Ectodermal cell (in vitro differentiated cells): ENCODE results near the gene USP50.
"Not testable (repeated sequence)": the region's sequence is repeated elsewhere in the genome, so short reads cannot be mapped to it uniquely, and the experiment has no call there.

Experiments
- H3K27ac ChIP-seq: 2 replicates; pipeline ENCODE4 v1.7.0; 2013; ENCODE audit warnings: mild to moderate bottlenecking, low read depth, low read length; ENCODE audit not compliant: insufficient read depth, poor library complexity, severe bottlenecking
- H3K27me3 ChIP-seq: 2 replicates; pipeline ENCODE4 v1.7.0; 2013; ENCODE audit warnings: mild to moderate bottlenecking, low read length; ENCODE audit not compliant: insufficient read depth, control insufficient read depth, poor library complexity, severe bottlenecking
- H3K36me3 ChIP-seq: one replicate; pipeline ENCODE4 v1.7.0; 2013; ENCODE audit warnings: low read length; ENCODE audit not compliant: control insufficient read depth, insufficient read depth
- H3K4me1 ChIP-seq: one replicate; pipeline ENCODE4 v1.7.0; 2013; ENCODE audit warnings: low read length; ENCODE audit not compliant: control insufficient read depth, insufficient read depth
- H3K4me3 ChIP-seq: 2 replicates; pipeline ENCODE4 v1.7.0; 2013; ENCODE audit warnings: low read depth, low read length, control low read depth; ENCODE audit not compliant: insufficient read depth
- H3K9me3 ChIP-seq: 2 replicates; pipeline ENCODE4 v1.7.0; 2013; ENCODE audit warnings: mild to moderate bottlenecking, low read length, moderate library complexity; ENCODE audit not compliant: control insufficient read depth
- WGBS, 2 experiments: methylation state at CpG; one replicate each; pipeline ENCODE4 v1.1.7; 2013; ENCODE audit warnings: missing lambda C conversion rate in 2 of 2; 5-methylcytosine and 5-hydroxymethylcytosine counted together

Gene USP50

GRCh38 chr15:50513001-50513400, 33.5 kb downstream of the USP50 start:
- Histone ChIP-seq H3K27me3 (no peaks in the 10 kb centered on the region), H3K4me1 (no peaks in the 10 kb centered on the region), H3K27ac (no peak overlapping the region), H3K36me3 (no peaks in the 10 kb centered on the region), H3K9me3 (no peaks in the 10 kb centered on the region), H3K4me3 (no peak overlapping the region)

GRCh38 chr15:50506121-50506520, 40.3 kb downstream of the USP50 start:
- no peak overlapping the region for H3K4me3 ChIP-seq
- 53 to 57% methylated on average over 8 of the region's 8 CpGs for WGBS, 2 experiments

DNA sequence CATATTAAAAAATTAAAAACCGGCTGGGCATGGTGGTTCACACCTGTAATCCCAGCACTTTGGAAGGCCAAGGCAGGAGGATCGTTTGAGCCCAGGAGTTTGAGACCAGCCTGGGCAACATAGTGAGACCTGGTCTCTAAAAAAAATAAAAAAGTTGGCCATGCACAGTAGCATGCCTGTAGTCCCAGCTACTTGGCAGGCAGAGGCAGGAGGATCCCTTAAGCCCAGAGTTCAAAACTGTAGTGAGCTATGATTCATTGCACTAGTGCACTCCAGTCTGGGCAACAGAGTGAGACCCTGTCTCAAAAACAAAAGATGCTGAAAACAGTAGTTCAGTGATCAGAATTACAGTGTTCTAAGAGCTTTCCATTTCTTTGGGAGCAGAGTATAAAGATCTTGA, 40.8 kb downstream of the USP50 start:
- not testable (repeated sequence) for H3K27me3 ChIP-seq, H3K36me3 ChIP-seq, H3K4me1 ChIP-seq, H3K4me3 ChIP-seq, H3K27ac ChIP-seq, H3K9me3 ChIP-seq
- WGBS, 2 experiments: 89 to 91% methylated on average over 2 of the region's 2 CpGs

More at GRCh38 chr15:50506121-50506520, 40.3 kb downstream of the USP50 start:
- Histone ChIP-seq H3K27ac (no peak overlapping the region), H3K36me3 (no peaks in the 10 kb centered on the region), H3K4me1 (peaks cover 8% of the 10 kb centered on the region), H3K9me3 (no peaks in the 10 kb centered on the region), H3K27me3 (no peaks in the 10 kb centered on the region)

- Histone ChIP-seq H3K36me3 (peaks cover 10% of the 10 kb centered on the region), H3K9me3 (no peaks in the 10 kb centered on the region), H3K4me1 (peaks cover 8% of the 10 kb centered on the region), H3K27me3 (no peaks in the 10 kb centered on the region), H3K27ac (no peak overlapping the region), H3K4me3 (no peak overlapping the region)
- 88 to 93% methylated on average over 7 of the region's 7 CpGs for WGBS, 2 experiments
These were observed 43.3 kb downstream of the USP50 start for GRCh38 chr15:50503144-50503543.

DNA sequence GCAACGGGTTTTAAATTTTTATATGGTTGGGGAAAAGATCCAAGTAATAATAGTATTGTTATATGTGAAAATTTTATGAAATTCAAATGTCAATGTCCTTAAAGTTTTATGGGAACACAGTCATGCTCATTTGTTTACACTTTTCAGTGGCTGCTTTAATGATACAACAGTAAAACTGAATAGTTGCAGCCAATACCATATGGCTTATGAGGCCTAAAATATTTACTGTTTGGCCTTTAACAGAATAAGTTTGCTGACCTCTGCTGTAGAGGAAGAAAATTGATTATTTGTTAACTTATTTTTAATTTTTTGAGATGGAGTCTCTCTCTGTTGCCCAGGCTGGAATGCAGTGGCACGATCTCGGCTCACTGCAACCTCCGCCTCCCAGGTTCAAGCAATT, 44.7 kb downstream of the USP50 start:
- Histone ChIP-seq H3K9me3 (no peaks in the 10 kb centered on the region), H3K27ac (no peak overlapping the region), H3K4me1 (peaks cover 8% of the 10 kb centered on the region), H3K27me3 (no peaks in the 10 kb centered on the region), H3K4me3 (no peak overlapping the region), H3K36me3 (peaks cover 12% of the 10 kb centered on the region)
- 96 to 97% methylated on average over 4 of the region's 4 CpGs for WGBS, 2 experiments

DNA sequence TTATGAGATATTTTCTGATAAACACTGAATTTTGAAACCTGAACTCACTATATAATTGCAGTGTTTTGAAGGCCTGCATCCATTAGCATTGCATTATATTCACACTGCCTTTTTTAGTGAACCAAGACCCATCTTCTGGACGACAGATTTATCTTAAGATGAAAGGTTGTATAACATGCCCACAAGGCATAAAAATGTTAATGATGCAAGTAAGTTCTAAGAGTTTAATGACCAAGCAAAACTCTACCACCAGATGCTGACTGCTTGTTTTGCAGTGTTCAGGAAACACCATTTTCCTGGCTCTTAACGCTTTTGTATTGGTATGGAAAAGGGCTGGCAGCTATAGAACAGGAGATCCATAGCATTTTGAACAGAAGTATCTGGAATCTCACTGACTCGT, 46.1 kb downstream of the USP50 start:
- no peaks in the 10 kb centered on the region for H3K9me3 ChIP-seq
- no peak overlapping the region for H3K27ac ChIP-seq
- no peaks in the 10 kb centered on the region for H3K4me1 ChIP-seq
- peaks cover 20% of the 10 kb centered on the region for H3K36me3 ChIP-seq
- no peaks in the 10 kb centered on the region for H3K27me3 ChIP-seq
- H3K4me3 ChIP-seq: no peak overlapping the region
- 92 to 93% methylated on average over 3 of the region's 3 CpGs for WGBS, 2 experiments

GRCh38 chr15:50496692-50497091, 49.8 kb downstream of the USP50 start:
- Histone ChIP-seq H3K4me3 (no peak overlapping the region), H3K36me3 (peaks cover 38% of the 10 kb centered on the region), H3K27ac (no peak overlapping the region), H3K9me3 (no peaks in the 10 kb centered on the region), H3K4me1 (no peaks in the 10 kb centered on the region), H3K27me3 (no peaks in the 10 kb centered on the region)
- 78 to 91% methylated on average over 2 of the region's 2 CpGs for WGBS, 2 experiments

DNA sequence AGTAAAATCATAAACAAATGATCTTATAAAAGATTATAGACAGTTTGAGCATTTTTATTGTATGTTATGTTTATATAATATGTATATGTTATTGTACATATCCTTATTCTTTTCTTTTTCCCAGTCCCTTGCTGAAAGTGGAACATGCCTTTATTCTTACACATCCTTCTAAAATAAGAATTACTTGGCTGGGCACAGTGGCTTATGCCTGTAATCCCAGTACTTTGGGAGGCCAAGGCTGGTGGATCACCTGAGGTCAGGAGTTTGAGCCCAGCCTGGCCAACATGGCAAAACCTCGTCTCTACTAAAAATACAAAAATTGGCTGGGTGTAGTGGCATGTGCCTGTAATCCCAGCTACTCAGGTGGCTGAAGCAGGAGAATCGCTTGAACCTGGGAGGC, 51.9 kb downstream of the USP50 start:
- not testable (repeated sequence) for H3K27me3 ChIP-seq, H3K27ac ChIP-seq, H3K9me3 ChIP-seq, H3K4me1 ChIP-seq, H3K4me3 ChIP-seq
- WGBS, 2 experiments: 93 to 100% methylated on average over 2 of the region's 2 CpGs
- peaks cover 47% of the 10 kb centered on the region for H3K36me3 ChIP-seq

DNA sequence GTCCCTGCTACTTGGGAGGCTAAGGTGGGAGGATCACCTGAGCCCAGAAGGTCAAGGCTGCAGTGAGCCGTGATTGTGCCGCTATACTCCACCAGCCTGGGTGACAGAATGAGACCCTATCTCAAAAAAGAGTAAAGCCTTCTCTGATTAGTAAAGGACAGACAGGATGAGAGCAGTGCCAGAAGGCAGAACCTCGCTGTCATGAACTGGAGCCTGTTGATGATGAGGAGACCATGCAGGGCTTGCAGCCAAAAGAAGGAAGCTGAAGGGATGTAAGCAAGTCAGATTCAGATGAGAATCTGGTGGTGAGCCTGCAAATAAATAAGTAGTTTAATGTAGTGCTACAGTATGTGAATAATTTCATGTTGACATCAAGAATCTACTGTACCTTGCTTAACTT, 52.8 kb downstream of the USP50 start:
- Histone ChIP-seq H3K9me3 (no peaks in the 10 kb centered on the region), H3K27me3 (no peaks in the 10 kb centered on the region), H3K4me1 (no peaks in the 10 kb centered on the region), H3K27ac (no peak overlapping the region), H3K4me3 (no peak overlapping the region), H3K36me3 (peaks cover 41% of the 10 kb centered on the region)
- 94 to 95% methylated on average over 3 of the region's 3 CpGs for WGBS, 2 experiments

DNA sequence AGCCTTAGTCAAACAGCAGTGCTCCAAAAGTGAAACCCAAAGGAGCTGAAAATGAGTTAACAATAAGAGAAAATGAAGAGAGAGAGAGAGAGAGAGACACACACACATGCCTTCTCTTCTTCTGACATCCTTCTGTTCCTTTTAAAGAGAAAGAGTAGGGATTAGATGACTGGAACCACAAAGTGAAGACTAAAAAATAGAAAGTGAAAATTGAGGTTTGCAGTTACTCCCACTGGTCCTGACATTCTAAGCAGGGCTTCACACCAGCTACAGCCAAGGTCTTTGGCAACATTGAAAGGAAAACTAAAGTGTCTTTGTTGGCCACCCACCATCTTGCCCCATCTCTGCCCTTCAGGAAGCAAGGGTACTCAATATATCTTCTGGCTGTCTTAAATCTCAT, 59.2 kb downstream of the USP50 start:
- H3K27me3 ChIP-seq: no peaks in the 10 kb centered on the region
- H3K4me1 ChIP-seq: no peaks in the 10 kb centered on the region
- no peaks in the 10 kb centered on the region for H3K9me3 ChIP-seq
- H3K4me3 ChIP-seq: no peak overlapping the region
- no peak overlapping the region for H3K27ac ChIP-seq
- peaks cover 10% of the 10 kb centered on the region for H3K36me3 ChIP-seq

DNA sequence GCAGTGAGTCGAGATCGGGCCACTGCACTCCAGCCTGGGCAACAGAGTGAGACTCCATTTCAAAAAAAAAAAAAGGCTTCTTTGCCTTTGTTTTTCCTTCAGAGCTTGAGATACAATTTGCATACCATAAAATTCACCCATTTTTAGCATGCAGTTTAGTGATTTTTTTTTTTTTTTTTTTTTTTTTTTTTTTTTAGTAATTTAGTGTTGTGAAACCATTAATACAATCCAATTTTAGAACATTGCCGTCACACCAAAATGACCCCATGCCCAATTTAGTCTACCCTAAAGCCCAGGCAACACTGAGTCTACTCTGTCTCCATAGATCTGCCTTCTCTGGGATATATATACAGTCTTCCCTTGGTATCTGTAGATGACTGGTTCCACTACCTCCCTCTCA, 61.1 kb downstream of the USP50 start:
- H3K36me3 ChIP-seq: peaks cover 5% of the 10 kb centered on the region
- H3K27me3 ChIP-seq: no peaks in the 10 kb centered on the region
- H3K9me3 ChIP-seq: no peaks in the 10 kb centered on the region
- H3K27ac ChIP-seq: no peak overlapping the region
- H3K4me1 ChIP-seq: no peaks in the 10 kb centered on the region
- 88 to 99% methylated on average over 3 of the region's 3 CpGs for WGBS, 2 experiments
- H3K4me3 ChIP-seq: no peak overlapping the region
